Smooth muscle cell of trachea (primary cell): ENCODE measurements around the gene CRABP2. TPM values are rescaled to one million over a fixed set of nuclear protein-coding genes. Genes with fewer than 3 reads are reported as not detected.

Experiments
- total RNA-seq: library from RNA; depleted of rRNA; stranded (reverse); fragments of >200 nt; gene quantifications from 2 replicates; pipeline ENCODE4 v1.2.1, GENCODE V29; 2014

Gene CRABP2
- 248 and 256 TPM in 2 replicates for total RNA-seq

GRCh38 chr1:156705321-156705917 lies at the start of gene CRABP2:
Gene CRABP2 (minus strand): TSS chr1:156705583. CDS start chr1:156705446, 137 bp downstream.

GRCh38 chr1:156751451-156751756 lies 46.0 kb upstream of the CRABP2 start, which contains the start of gene HDGF:
Gene HDGF (minus strand): TSS chr1:156751675. CDS start chr1:156751429, 246 bp downstream.

GRCh38 chr1:156740741-156741480 lies 35.5 kb upstream of the CRABP2 start, which contains the start of gene MRPL24:
Gene MRPL24 (minus strand): TSS chr1:156741088. CDS start chr1:156738704, 2,384 bp downstream.

GRCh38 chr1:156728599-156729462 lies 23.4 kb upstream of the CRABP2 start, which contains the start of gene ISG20L2:
Gene ISG20L2 (minus strand): TSS chr1:156728766. CDS start chr1:156727652, 1,114 bp downstream.

GRCh38 chr1:156727926-156728598 lies 22.7 kb upstream of the CRABP2 start, which contains the start of gene METTL25B:
Gene METTL25B (plus strand): TSS chr1:156728469. CDS start chr1:156729105, 636 bp downstream.

GRCh38 chr1:156676820-156677615 lies 28.4 kb downstream of the CRABP2 start, which contains the start of gene NES:
Gene NES (minus strand): TSS chr1:156677407. CDS start chr1:156677264, 143 bp downstream.

Other genes starting within 250 kb of the CRABP2 start
- 11.6 and 12.1 TPM in 2 replicates for gene MEF2D, start 204.8 kb downstream of the CRABP2 start, total RNA-seq
- gene IQGAP3, start 133.0 kb downstream of the CRABP2 start, total RNA-seq = 3.8 and 50.3 TPM in 2 replicates
- gene TTC24, start 125.9 kb downstream of the CRABP2 start, total RNA-seq = not detected in 2 replicates
- 61.2 and 85.8 TPM in 2 replicates for gene NAXE, start 113.8 kb downstream of the CRABP2 start, total RNA-seq
- gene GPATCH4, start 104.1 kb downstream of the CRABP2 start, total RNA-seq = 11.9 and 19.9 TPM in 2 replicates
- not detected in 2 replicates for gene HAPLN2, start 86.2 kb downstream of the CRABP2 start, total RNA-seq
- not detected in 2 replicates for gene BCAN, start 63.5 kb downstream of the CRABP2 start, total RNA-seq
- gene NES, start 28.2 kb downstream of the CRABP2 start, total RNA-seq = 58.2 and 110 TPM in 2 replicates
- 15.9 and 17.0 TPM in 2 replicates for gene METTL25B, start 22.9 kb upstream of the CRABP2 start, total RNA-seq
- 4.7 and 7.4 TPM in 2 replicates for gene ISG20L2, start 23.2 kb upstream of the CRABP2 start, total RNA-seq
- gene MRPL24, start 35.5 kb upstream of the CRABP2 start, total RNA-seq = 42.2 and 53.4 TPM in 2 replicates
- gene HDGF, start 46.1 kb upstream of the CRABP2 start, total RNA-seq = 128 and 251 TPM in 2 replicates
- 14.1 and 15.4 TPM in 2 replicates for gene PRCC, start 62.0 kb upstream of the CRABP2 start, total RNA-seq
- gene SH2D2A, start 111.3 kb upstream of the CRABP2 start, total RNA-seq = not detected in 2 replicates
- gene INSRR, start 153.5 kb upstream of the CRABP2 start, total RNA-seq = under 0.01 TPM in 1 of 2 replicates, not detected in the other
- gene NTRK1, start 155.3 kb upstream of the CRABP2 start, total RNA-seq = not detected in 2 replicates
- gene PEAR1, start 188.1 kb upstream of the CRABP2 start, total RNA-seq = 5.6 and 7.4 TPM in 2 replicates
- not detected in 2 replicates for gene LRRC71, start 215.0 kb upstream of the CRABP2 start, total RNA-seq